Activated CD4-positive, alpha-beta T cell treated with anti-CD3 and anti-CD28 coated beads for 48 hours (primary cell): Measurements from ENCODE around the gene TUBB4B.

Experiments used
- DNase-seq: peaks from one replicate; pipeline ENCODE4 v3.0.0-alpha.2; 2020

Gene TUBB4B

GRCh38 chr9:137273095-137273490, 32.0 kb downstream of the TUBB4B start:
- DNase-seq, result no peak

GRCh38 chr9:137273611-137274320, 32.7 kb downstream of the TUBB4B start:
- DNase-seq, result no peak

GRCh38 chr9:137275203-137275587, 34.1 kb downstream of the TUBB4B start:
- no peak for DNase-seq

- no peak for DNase-seq
These were observed 34.7 kb downstream of the TUBB4B start for GRCh38 chr9:137275588-137276472.

GRCh38 chr9:137276473-137277328, 35.6 kb downstream of the TUBB4B start:
- no peak for DNase-seq

GRCh38 chr9:137277329-137278041, 36.4 kb downstream of the TUBB4B start, which contains the start of gene TOR4A:
Gene TOR4A (plus strand): TSS chr9:137277726. CDS start chr9:137278690, 964 bp downstream.
- DNase-seq, result peak; percentile 56

- DNase-seq, result no peak
These were observed 37.1 kb downstream of the TUBB4B start for GRCh38 chr9:137278061-137278701.

GRCh38 chr9:137278721-137279711, 37.9 kb downstream of the TUBB4B start:
- no peak for DNase-seq

GRCh38 chr9:137279741-137280473, 38.8 kb downstream of the TUBB4B start:
- DNase-seq, result no peak

GRCh38 chr9:137280474-137281344, 39.6 kb downstream of the TUBB4B start:
- no peak for DNase-seq

GRCh38 chr9:137281345-137282116, 40.4 kb downstream of the TUBB4B start:
- no peak for DNase-seq

- DNase-seq, result peak; percentile 48
These were observed 45.9 kb downstream of the TUBB4B start for GRCh38 chr9:137286975-137287383.

GRCh38 chr9:137293094-137293481, 52.0 kb downstream of the TUBB4B start:
- no peak for DNase-seq
